IPS-NIHi7 (cell line): ENCODE measurements around the gene HELZ.

ENCODE experiments used
- DNase-seq: peaks from one replicate; pipeline ENCODE4 v3.0.0; 2012; ENCODE audit warnings: mixed read lengths; ENCODE audit errors: extremely low spot score

HELZ gene

GRCh38 chr17:67030641-67031040 lies 214.4 kb downstream of the HELZ start:
- no peak for DNase-seq

- DNase-seq, result no peak
Observed at GRCh38 chr17:67027031-67027628, 217.9 kb downstream of the HELZ start.

- DNase-seq, result no peak
Observed at GRCh38 chr17:67026341-67026740, 218.7 kb downstream of the HELZ start.

- no peak for DNase-seq
Observed at GRCh38 chr17:67025216-67025792, 219.7 kb downstream of the HELZ start.

- no peak for DNase-seq
Observed at GRCh38 chr17:67024736-67025135, 220.3 kb downstream of the HELZ start.

GRCh38 chr17:67022451-67022810 lies 222.6 kb downstream of the HELZ start:
- no peak for DNase-seq

- no peak for DNase-seq
Observed at GRCh38 chr17:67021743-67022450, 223.1 kb downstream of the HELZ start.

- no peak for DNase-seq
Observed at GRCh38 chr17:67021196-67021595, 223.8 kb downstream of the HELZ start.
